A549 (cell line): Measurements from ENCODE around the gene TNFAIP3. TPM values are rescaled to one million over a fixed set of nuclear protein-coding genes. Genes with fewer than 3 reads are reported as not detected.

Experiments
- ATAC-seq, 2 experiments: fragments of 200-7000 bp in 1 of 2; fragments of >200 bp in 1 of 2; cut with Nextera tagmentation in 1 of 2; cut with Tn5 transposase in 1 of 2; 3 replicates each; pipeline versions ENCODE4 v1.8.0 to v1.9.1; 2018 to 2020; ENCODE audit warnings: mild to moderate bottlenecking in 1 of 2, moderate library complexity in 1 of 2
- CTCF ChIA-PET: fragments of 300-600 bp; sonication (Branson Sonifier 250); formaldehyde crosslinking; extraction: SDS; loops from one replicate; lab custom pipeline; 2021; ENCODE audit warnings: antibody characterized with exemption, inconsistent platforms; lab: Yijun Ruan, JAX
- POLR2A ChIA-PET: fragments of 350-600 bp; formaldehyde crosslinking; extraction: SDS; loops from one replicate; lab custom pipeline; 2021; ENCODE audit warnings: antibody characterized with exemption, inconsistent platforms; lab: Yijun Ruan, JAX
- DNase-seq, 2 experiments: peaks; one replicate each; pipeline versions ENCODE4 v3.0.0 to v3.0.0-alpha.2; 2011 to 2016; ENCODE audit warnings: low read depth in 1 of 2, low spot score in 1 of 2
- FAIRE-seq: peaks from 2 replicates; lab custom pipeline; 2011; peaks lifted over from hg19 to GRCh38; lab: Jason Lieb, UNC
- H3K27ac ChIP-seq, 2 experiments: fragments of >200 bp; sonication (Bioruptor Twin); formaldehyde crosslinking; 3 replicates each; pipeline ENCODE4 v1.5.1; 2016 to 2017
- H3K4me1 ChIP-seq: fragments of >200 bp; sonication (Bioruptor Twin); formaldehyde crosslinking; 3 replicates; pipeline ENCODE4 v1.6.1; 2016
- H3K4me2 ChIP-seq: fragments of >200 bp; sonication (Bioruptor Twin); formaldehyde crosslinking; 3 replicates; pipeline ENCODE4 v1.6.1; 2016
- H3K4me3 ChIP-seq: fragments of >200 bp; sonication (Bioruptor Twin); formaldehyde crosslinking; 3 replicates; pipeline ENCODE4 v1.5.1; 2016
- H3K9me3 ChIP-seq: fragments of >200 bp; sonication (Bioruptor Twin); formaldehyde crosslinking; 3 replicates; pipeline ENCODE4 v1.6.1; 2016
- BHLHE40 ChIP-seq: IDR thresholded peaks from 2 replicates; pipeline ENCODE4 v1.6.1; 2012; ENCODE audit warnings: low read depth, low read length, inconsistent platforms
- CEBPB ChIP-seq, 2 experiments: fragments of >200 bp in 1 of 2; sonication (Bioruptor Twin) in 1 of 2; formaldehyde crosslinking in 1 of 2; IDR thresholded peaks; 2 replicates each; pipeline ENCODE4 v1.6.1; 2012 to 2016
- CHD2 ChIP-seq: fragments of 150-350 bp; IDR thresholded peaks from 2 replicates; pipeline ENCODE4 v1.6.1; 2014; ENCODE audit warnings: low read length; ENCODE audit not compliant: partially characterized antibody
- CHD4 ChIP-seq: fragments of 200-600 bp; sonication (generic); IDR thresholded peaks from 2 replicates; pipeline ENCODE4 v1.6.1; 2016; ENCODE audit warnings: antibody characterized with exemption, mild to moderate bottlenecking, borderline replicate concordance
- EHF ChIP-seq: fragments of 250-450 bp; sonication (Bioruptor Pico); IDR thresholded peaks from 2 replicates; pipeline ENCODE4 v1.5.0; 2020; ENCODE audit warnings: mild to moderate bottlenecking
- EHMT2 ChIP-seq: fragments of 200-600 bp; sonication (generic); IDR thresholded peaks from 2 replicates; pipeline ENCODE4 v1.6.1; 2016; ENCODE audit warnings: antibody characterized with exemption, low read depth, mild to moderate bottlenecking, moderate library complexity
- FOSL2 ChIP-seq, 2 experiments: fragments of 450-650 bp in 1 of 2; fragments of >200 bp in 1 of 2; sonication (Bioruptor Twin) in 1 of 2; formaldehyde crosslinking; IDR thresholded peaks; 2 replicates each; pipeline versions ENCODE4 v1.5.0 to v1.6.1; 2016 to 2020; ENCODE audit warnings: mild to moderate bottlenecking in 1 of 2, moderate library complexity in 1 of 2
- HDAC2 ChIP-seq: fragments of 200-600 bp; sonication (generic); IDR thresholded peaks from 2 replicates; pipeline ENCODE4 v1.6.1; 2016
- HEYL ChIP-seq: fragments of 250-450 bp; sonication (Bioruptor Pico); IDR thresholded peaks from 2 replicates; pipeline ENCODE4 v1.8.0; 2021; ENCODE audit warnings: mild to moderate bottlenecking, moderate library complexity
- HOXB13 ChIP-seq: fragments of 250-450 bp; sonication (Bioruptor Pico); IDR thresholded peaks from 2 replicates; pipeline ENCODE4 v1.5.0; 2020; ENCODE audit warnings: low read depth, mild to moderate bottlenecking, moderate library complexity
- KDM1A ChIP-seq: fragments of 200-600 bp; sonication (generic); IDR thresholded peaks from 2 replicates; pipeline ENCODE4 v1.6.1; 2016; ENCODE audit warnings: low read depth, mild to moderate bottlenecking
- MAFK ChIP-seq: fragments of 450-650 bp; IDR thresholded peaks from 2 replicates; pipeline ENCODE4 v1.6.1; 2014; ENCODE audit not compliant: partially characterized antibody
- MYC ChIP-seq: IDR thresholded peaks from 2 replicates; pipeline ENCODE4 v1.6.1; 2012; ENCODE audit warnings: mild to moderate bottlenecking, inconsistent platforms, low read length, improper control_type of control experiment, borderline replicate concordance
- PHF8 ChIP-seq: fragments of 200-600 bp; sonication (generic); IDR thresholded peaks from 2 replicates; pipeline ENCODE4 v1.6.1; 2016; ENCODE audit warnings: low read depth, mild to moderate bottlenecking, antibody characterized with exemption, moderate library complexity, borderline replicate concordance
- POLR2A ChIP-seq: IDR thresholded peaks from 2 replicates; pipeline ENCODE4 v1.6.1; 2012; ENCODE audit warnings: mild to moderate bottlenecking, low read length
- RAD21 ChIP-seq, 2 experiments: fragments of >200 bp in 1 of 2; sonication (Bioruptor Twin) in 1 of 2; formaldehyde crosslinking in 1 of 2; IDR thresholded peaks in 1 of 2; conservative IDR thresholded peaks in 1 of 2; 2 replicates in 1 of 2; 3 replicates in 1 of 2; pipeline ENCODE4 v1.6.1; 2012 to 2018; ENCODE audit warnings: inconsistent platforms in 1 of 2
- RFX5 ChIP-seq: fragments of 450-650 bp; IDR thresholded peaks from 2 replicates; pipeline ENCODE4 v1.7.1; 2014; ENCODE audit warnings: antibody characterized with exemption, mild to moderate bottlenecking, moderate library complexity
- RNF2 ChIP-seq: fragments of 200-600 bp; sonication (generic); IDR thresholded peaks from 2 replicates; pipeline ENCODE4 v1.6.1; 2016; ENCODE audit warnings: low read depth, mild to moderate bottlenecking, antibody characterized with exemption, moderate library complexity, borderline replicate concordance
- SMC3 ChIP-seq: fragments of >200 bp; sonication (Bioruptor Twin); formaldehyde crosslinking; IDR thresholded peaks from 3 replicates; pipeline ENCODE4 v1.6.1; 2018; ENCODE audit warnings: inconsistent platforms
- SREBF2 ChIP-seq: fragments of 450-650 bp; IDR thresholded peaks from 2 replicates; pipeline ENCODE4 v1.6.1; 2014; ENCODE audit warnings: mild to moderate bottlenecking, moderate library complexity
- TFCP2L1 ChIP-seq: fragments of 250-450 bp; sonication (Bioruptor Pico); IDR thresholded peaks from 2 replicates; pipeline ENCODE4 v1.5.0; 2021; ENCODE audit warnings: mild to moderate bottlenecking
- ZC3H11A ChIP-seq: fragments of 450-650 bp; IDR thresholded peaks from 2 replicates; pipeline ENCODE4 v1.6.1; 2014; ENCODE audit warnings: antibody characterized with exemption, mild to moderate bottlenecking
- ZNF302 ChIP-seq: fragments of 250-450 bp; sonication (Bioruptor Pico); IDR thresholded peaks from 2 replicates; pipeline ENCODE4 v1.9.0; 2021; ENCODE audit warnings: inconsistent platforms, mild to moderate bottlenecking, moderate library complexity
- ZSCAN20 ChIP-seq: fragments of 250-450 bp; sonication (Bioruptor Pico); IDR thresholded peaks from 2 replicates; pipeline ENCODE4 v1.8.0; 2022; ENCODE audit warnings: mild to moderate bottlenecking, moderate library complexity
- WGBS: methylation state at CpG from one replicate; pipeline ENCODE4 v1.1.6; 2017; ENCODE audit errors: missing lambda C conversion rate; 5-methylcytosine and 5-hydroxymethylcytosine counted together
- polyA plus RNA-seq, 4 experiments: library from polyadenylated mRNA; depleted of rRNA in 3 of 4; stranded (reverse); fragments of >200 nt; fragmentation: RNase III in 1 of 4; extraction: RNeasy Plus Mini Kit Qiagen cat#74134 plus additional on column Dnase treatment in 1 of 4; gene quantifications; 2 replicates in 3 of 4; 3 replicates in 1 of 4; pipeline ENCODE4 v1.2.3, GENCODE V29; 2011 to 2017
- TF ChIP-seq, protein P1 (sequence below): IDR thresholded peaks from 2 replicates; pipeline ENCODE4 v1.6.1; 2012
- TF ChIP-seq, protein P2 (sequence below): fragments of >200 bp; sonication (Bioruptor Twin); formaldehyde crosslinking; IDR thresholded peaks from 3 replicates; pipeline ENCODE4 v1.6.1; 2016
- TF ChIP-seq, protein P3 (sequence below): fragments of >200 bp; sonication (Bioruptor Twin); formaldehyde crosslinking; IDR thresholded peaks from 3 replicates; pipeline ENCODE4 v1.5.1; 2016
- TF ChIP-seq, protein P4 (sequence below): fragments of 450-650 bp; IDR thresholded peaks from 2 replicates; pipeline ENCODE4 v1.6.1; 2014; ENCODE audit warnings: antibody characterized with exemption

TNFAIP3 gene
- polyA plus RNA-seq, 2 of the 4 experiments (the other 2 are of a cell fraction) = 2.7 to 8.5 TPM

DNA sequence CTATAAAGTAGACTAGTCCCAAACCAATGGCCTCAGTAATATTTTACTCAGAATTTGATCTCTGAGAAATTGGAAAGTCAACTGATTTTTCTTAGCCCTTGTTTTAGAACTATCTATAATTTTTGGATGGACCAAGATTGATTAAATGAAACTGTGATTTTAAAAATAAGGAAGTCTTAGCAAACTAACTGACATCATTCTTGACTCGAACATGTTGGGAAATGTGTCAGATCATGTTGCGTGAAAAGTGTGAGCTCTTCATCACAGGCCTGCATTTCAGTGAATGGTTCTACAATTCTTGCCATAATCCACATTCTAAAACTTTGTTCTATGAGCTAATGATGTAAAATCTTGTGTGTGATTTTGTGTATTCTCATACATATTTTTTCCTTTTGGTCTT is 11.0 kb downstream of the TNFAIP3 start:
- ATAC-seq = no peak
- 96% methylated on average over 2 of the region's 2 CpGs for WGBS
- CTCF ChIA-PET = no interaction called here

DNA sequence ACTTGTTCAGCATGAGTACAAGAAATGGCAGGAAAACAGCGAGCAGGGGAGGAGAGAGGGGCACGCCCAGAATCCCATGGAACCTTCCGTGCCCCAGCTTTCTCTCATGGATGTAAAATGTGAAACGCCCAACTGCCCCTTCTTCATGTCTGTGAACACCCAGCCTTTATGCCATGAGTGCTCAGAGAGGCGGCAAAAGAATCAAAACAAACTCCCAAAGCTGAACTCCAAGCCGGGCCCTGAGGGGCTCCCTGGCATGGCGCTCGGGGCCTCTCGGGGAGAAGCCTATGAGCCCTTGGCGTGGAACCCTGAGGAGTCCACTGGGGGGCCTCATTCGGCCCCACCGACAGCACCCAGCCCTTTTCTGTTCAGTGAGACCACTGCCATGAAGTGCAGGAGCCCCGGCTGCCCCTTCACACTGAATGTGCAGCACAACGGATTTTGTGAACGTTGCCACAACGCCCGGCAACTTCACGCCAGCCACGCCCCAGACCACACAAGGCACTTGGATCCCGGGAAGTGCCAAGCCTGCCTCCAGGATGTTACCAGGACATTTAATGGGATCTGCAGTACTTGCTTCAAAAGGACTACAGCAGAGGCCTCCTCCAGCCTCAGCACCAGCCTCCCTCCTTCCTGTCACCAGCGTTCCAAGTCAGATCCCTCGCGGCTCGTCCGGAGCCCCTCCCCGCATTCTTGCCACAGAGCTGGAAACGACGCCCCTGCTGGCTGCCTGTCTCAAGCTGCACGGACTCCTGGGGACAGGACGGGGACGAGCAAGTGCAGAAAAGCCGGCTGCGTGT is 11.6 kb downstream of the TNFAIP3 start:
- POLR2A ChIA-PET = no interaction called here
- CTCF ChIA-PET = no interaction called here

More for the DNA sequence above, 11.0 kb downstream of the TNFAIP3 start:
- TF ChIP-seq, protein P1, sequence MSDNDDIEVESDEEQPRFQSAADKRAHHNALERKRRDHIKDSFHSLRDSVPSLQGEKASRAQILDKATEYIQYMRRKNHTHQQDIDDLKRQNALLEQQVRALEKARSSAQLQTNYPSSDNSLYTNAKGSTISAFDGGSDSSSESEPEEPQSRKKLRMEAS = no peak
- no peak for TF ChIP-seq KDM1A
- no peak for TF ChIP-seq EHF (CRISPR knock-in tag)
- no peak for TF ChIP-seq ZC3H11A
- TF ChIP-seq BHLHE40 = no peak
- FAIRE-seq (no peak), DNase-seq (no peak)
- POLR2A ChIA-PET = no interaction called here
- H3K4me1 ChIP-seq = peaks cover 11% of the 10 kb centered on the region
- H3K9me3 ChIP-seq = no peaks in the 10 kb centered on the region
- no peak overlapping the region for H3K27ac ChIP-seq
- no peak overlapping the region for H3K4me3 ChIP-seq
- no peak overlapping the region for H3K4me2 ChIP-seq

DNA sequence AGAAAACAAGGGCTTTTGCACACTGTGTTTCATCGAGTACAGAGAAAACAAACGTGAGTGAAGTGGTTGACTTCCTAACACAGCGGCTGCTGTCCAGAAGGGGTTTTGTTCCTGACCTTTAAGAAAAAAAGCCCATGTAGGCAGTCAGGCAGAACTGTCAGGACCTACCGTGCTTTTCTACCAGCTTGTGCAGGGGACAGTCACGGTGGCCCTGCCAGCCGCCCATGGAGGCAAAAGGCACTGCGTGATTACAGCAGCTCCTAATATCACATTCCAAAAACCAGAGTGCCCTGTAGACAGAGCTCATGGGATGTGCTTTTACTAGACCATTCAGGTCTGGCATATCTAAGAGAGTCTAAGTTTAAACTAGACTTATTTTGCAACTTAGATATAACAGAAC is 12.2 kb downstream of the TNFAIP3 start:
- no peak for ATAC-seq
- POLR2A ChIA-PET = no interaction called here
- no peak for FAIRE-seq
- CTCF ChIA-PET = no interaction called here
- peaks cover 3% of the 10 kb centered on the region for H3K4me1 ChIP-seq
- H3K9me3 ChIP-seq = no peaks in the 10 kb centered on the region
- DNase-seq = no peak
- WGBS = 86% methylated on average over 7 of the region's 7 CpGs
- no peak overlapping the region for H3K4me2 ChIP-seq
- no peak overlapping the region for H3K4me3 ChIP-seq
- H3K27ac ChIP-seq = no peak overlapping the region
- TF ChIP-seq HOXB13 (CRISPR knock-in tag) (no peak), ZSCAN20 (CRISPR knock-in tag) (no peak), SMC3 (no peak), CHD4 (no peak), POLR2A (no peak), RFX5 (no peak), CHD2 (no peak), EHF (CRISPR knock-in tag) (no peak), RAD21 (conservative IDR thresholded peaks at IDR 0.05 in 1 of 2, IDR thresholded peaks at IDR 0.05 in 1 of 2) (no peak), TFCP2L1 (CRISPR knock-in tag) (no peak), RNF2 (no peak), PHF8 (no peak), FOSL2 (IDR thresholded peaks at IDR 0.05) (no peak), FOSL2 (CRISPR knock-in tag; IDR thresholded peaks at IDR 0.05) (no peak), KDM1A (no peak), HDAC2 (no peak), SREBF2 (no peak), CEBPB (IDR thresholded peaks at IDR 0.05) (no peak)
- TF ChIP-seq, protein P2, sequence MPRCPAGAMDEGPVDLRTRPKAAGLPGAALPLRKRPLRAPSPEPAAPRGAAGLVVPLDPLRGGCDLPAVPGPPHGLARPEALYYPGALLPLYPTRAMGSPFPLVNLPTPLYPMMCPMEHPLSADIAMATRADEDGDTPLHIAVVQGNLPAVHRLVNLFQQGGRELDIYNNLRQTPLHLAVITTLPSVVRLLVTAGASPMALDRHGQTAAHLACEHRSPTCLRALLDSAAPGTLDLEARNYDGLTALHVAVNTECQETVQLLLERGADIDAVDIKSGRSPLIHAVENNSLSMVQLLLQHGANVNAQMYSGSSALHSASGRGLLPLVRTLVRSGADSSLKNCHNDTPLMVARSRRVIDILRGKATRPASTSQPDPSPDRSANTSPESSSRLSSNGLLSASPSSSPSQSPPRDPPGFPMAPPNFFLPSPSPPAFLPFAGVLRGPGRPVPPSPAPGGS = no peak
- TF ChIP-seq, protein P3, sequence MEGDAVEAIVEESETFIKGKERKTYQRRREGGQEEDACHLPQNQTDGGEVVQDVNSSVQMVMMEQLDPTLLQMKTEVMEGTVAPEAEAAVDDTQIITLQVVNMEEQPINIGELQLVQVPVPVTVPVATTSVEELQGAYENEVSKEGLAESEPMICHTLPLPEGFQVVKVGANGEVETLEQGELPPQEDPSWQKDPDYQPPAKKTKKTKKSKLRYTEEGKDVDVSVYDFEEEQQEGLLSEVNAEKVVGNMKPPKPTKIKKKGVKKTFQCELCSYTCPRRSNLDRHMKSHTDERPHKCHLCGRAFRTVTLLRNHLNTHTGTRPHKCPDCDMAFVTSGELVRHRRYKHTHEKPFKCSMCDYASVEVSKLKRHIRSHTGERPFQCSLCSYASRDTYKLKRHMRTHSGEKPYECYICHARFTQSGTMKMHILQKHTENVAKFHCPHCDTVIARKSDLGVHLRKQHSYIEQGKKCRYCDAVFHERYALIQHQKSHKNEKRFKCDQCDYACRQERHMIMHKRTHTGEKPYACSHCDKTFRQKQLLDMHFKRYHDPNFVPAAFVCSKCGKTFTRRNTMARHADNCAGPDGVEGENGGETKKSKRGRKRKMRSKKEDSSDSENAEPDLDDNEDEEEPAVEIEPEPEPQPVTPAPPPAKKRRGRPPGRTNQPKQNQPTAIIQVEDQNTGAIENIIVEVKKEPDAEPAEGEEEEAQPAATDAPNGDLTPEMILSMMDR = no peak
- TF ChIP-seq, all 56 proteins: peak for 0

More for the DNA sequence above, 11.6 kb downstream of the TNFAIP3 start:
- Histone ChIP-seq H3K9me3 (no peaks in the 10 kb centered on the region), H3K4me3 (no peak overlapping the region), H3K4me1 (peaks cover 9% of the 10 kb centered on the region), H3K27ac (no peak overlapping the region), H3K4me2 (no peak overlapping the region)
- WGBS = 94% methylated on average over 28 of the region's 33 CpGs
- no peak for FAIRE-seq
- no peak for DNase-seq
- ATAC-seq = no peak
- TF ChIP-seq FOSL2 (IDR thresholded peaks at IDR 0.05) (no peak), FOSL2 (CRISPR knock-in tag; IDR thresholded peaks at IDR 0.05) (no peak), EHMT2 (no peak), EHF (CRISPR knock-in tag) (no peak), MAFK (no peak), ZNF302 (CRISPR knock-in tag) (no peak), HEYL (CRISPR knock-in tag) (no peak), MYC (no peak)
- TF ChIP-seq, protein P4, sequence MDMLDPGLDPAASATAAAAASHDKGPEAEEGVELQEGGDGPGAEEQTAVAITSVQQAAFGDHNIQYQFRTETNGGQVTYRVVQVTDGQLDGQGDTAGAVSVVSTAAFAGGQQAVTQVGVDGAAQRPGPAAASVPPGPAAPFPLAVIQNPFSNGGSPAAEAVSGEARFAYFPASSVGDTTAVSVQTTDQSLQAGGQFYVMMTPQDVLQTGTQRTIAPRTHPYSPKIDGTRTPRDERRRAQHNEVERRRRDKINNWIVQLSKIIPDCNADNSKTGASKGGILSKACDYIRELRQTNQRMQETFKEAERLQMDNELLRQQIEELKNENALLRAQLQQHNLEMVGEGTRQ = no peak
